Osteocyte (in vitro differentiated cells): ENCODE results near the gene E2F3. TPM values are rescaled to one million over a fixed set of nuclear protein-coding genes. Genes with fewer than 3 reads are reported as not detected.
"Not testable (repeated sequence)": the region's sequence is repeated elsewhere in the genome, so short reads cannot be mapped to it uniquely, and the experiment has no call there.

Experiments used
- DNase-seq: peaks from one replicate; pipeline ENCODE4 v3.0.0; 2021; ENCODE audit warnings: mixed read lengths; ENCODE audit not compliant: unreplicated experiment; ENCODE audit errors: extremely low spot score
- H3K27ac Mint-ChIP-seq: one replicate; pipeline ENCODE4 v1.8.0; 2021; ENCODE audit warnings: mild to moderate bottlenecking, mixed read lengths; ENCODE audit not compliant: unreplicated experiment
- H3K27me3 Mint-ChIP-seq: one replicate; pipeline ENCODE4 v1.8.0; 2021; ENCODE audit warnings: mixed read lengths; ENCODE audit not compliant: unreplicated experiment
- H3K36me3 Mint-ChIP-seq: one replicate; pipeline ENCODE4 v1.8.0; 2021; ENCODE audit warnings: mixed read lengths; ENCODE audit not compliant: unreplicated experiment
- H3K4me1 Mint-ChIP-seq: one replicate; pipeline ENCODE4 v1.8.0; 2021; ENCODE audit warnings: mixed read lengths; ENCODE audit not compliant: unreplicated experiment
- H3K4me3 Mint-ChIP-seq: one replicate; pipeline ENCODE4 v1.8.0; 2021; ENCODE audit warnings: mild to moderate bottlenecking, moderate library complexity, mixed read lengths; ENCODE audit not compliant: unreplicated experiment
- H3K9me3 Mint-ChIP-seq: one replicate; pipeline ENCODE4 v1.8.0; 2021; ENCODE audit warnings: mixed read lengths; ENCODE audit not compliant: unreplicated experiment
- CTCF ChIP-seq: fragments of 200-600 bp; sonication (generic); IDR thresholded peaks from 2 replicates; pipeline ENCODE4 v1.5.0; 2021; ENCODE audit warnings: antibody characterized with exemption, mild to moderate bottlenecking, moderate library complexity
- total RNA-seq: library from RNA; stranded (reverse); gene quantifications from 2 replicates; pipeline ENCODE4 v1.2.1, GENCODE V29; 2021

The E2F3 gene
- total RNA-seq, 1 donor from 2014 or later, result 12.0 TPM

GRCh38 chr6:20461576-20461975, 59.9 kb downstream of the E2F3 start:
- H3K9me3 Mint-ChIP-seq, result peaks cover 5% of the 10 kb centered on the region
- H3K36me3 Mint-ChIP-seq, result peaks cover 11% of the 10 kb centered on the region
- no peaks in the 10 kb centered on the region for H3K4me1 Mint-ChIP-seq
- no peak overlapping the region for H3K27ac Mint-ChIP-seq
- H3K4me3 Mint-ChIP-seq, result no peak overlapping the region
- no peak for TF ChIP-seq CTCF
- no peaks in the 10 kb centered on the region for H3K27me3 Mint-ChIP-seq
- DNase-seq, result no peak

- H3K4me1 Mint-ChIP-seq, result no peaks in the 10 kb centered on the region
- DNase-seq, result no peak
- H3K4me3 Mint-ChIP-seq, result no peak overlapping the region
- no peak overlapping the region for H3K27ac Mint-ChIP-seq
- peaks cover 5% of the 10 kb centered on the region for H3K9me3 Mint-ChIP-seq
- no peak for TF ChIP-seq CTCF
- H3K27me3 Mint-ChIP-seq, result no peaks in the 10 kb centered on the region
- peaks cover 6% of the 10 kb centered on the region for H3K36me3 Mint-ChIP-seq
Observed at GRCh38 chr6:20463396-20463795, 61.7 kb downstream of the E2F3 start.

- H3K36me3 Mint-ChIP-seq, result peaks cover 6% of the 10 kb centered on the region
- no peak for TF ChIP-seq CTCF
Observed at GRCh38 chr6:20464041-20464440, 62.4 kb downstream of the E2F3 start.

GRCh38 chr6:20464847-20465246, 63.2 kb downstream of the E2F3 start:
- peaks cover 6% of the 10 kb centered on the region for H3K36me3 Mint-ChIP-seq
- H3K27ac Mint-ChIP-seq, result no peak overlapping the region

More at GRCh38 chr6:20464041-20464440, 62.4 kb downstream of the E2F3 start:
- Mint-ChIP-seq H3K27ac (no peak overlapping the region), H3K4me1 (no peaks in the 10 kb centered on the region), H3K9me3 (peaks cover 5% of the 10 kb centered on the region), H3K4me3 (no peak overlapping the region), H3K27me3 (no peaks in the 10 kb centered on the region)
- DNase-seq, result no peak

GRCh38 chr6:20465616-20466015, 63.9 kb downstream of the E2F3 start:
- not testable (repeated sequence) for DNase-seq, H3K9me3 Mint-ChIP-seq, H3K36me3 Mint-ChIP-seq

More at GRCh38 chr6:20464847-20465246, 63.2 kb downstream of the E2F3 start:
- Mint-ChIP-seq H3K4me3 (no peak overlapping the region), H3K27me3 (no peaks in the 10 kb centered on the region), H3K9me3 (peaks cover 5% of the 10 kb centered on the region), H3K4me1 (no peaks in the 10 kb centered on the region)
- no peak for TF ChIP-seq CTCF
- no peak for DNase-seq

GRCh38 chr6:20467437-20467836, 65.8 kb downstream of the E2F3 start:
- Mint-ChIP-seq H3K4me3 (no peak overlapping the region), H3K27ac (no peak overlapping the region), H3K36me3 (peaks cover 6% of the 10 kb centered on the region), H3K27me3 (no peaks in the 10 kb centered on the region), H3K9me3 (peaks cover 5% of the 10 kb centered on the region), H3K4me1 (peaks cover 1% of the 10 kb centered on the region)
- DNase-seq, result no peak
- TF ChIP-seq CTCF, result no peak

More at GRCh38 chr6:20465616-20466015, 63.9 kb downstream of the E2F3 start:
- not testable (repeated sequence) for H3K27ac Mint-ChIP-seq, H3K27me3 Mint-ChIP-seq, H3K4me3 Mint-ChIP-seq, H3K4me1 Mint-ChIP-seq
